Hypothalamus (tissue), 51 donors: ENCODE data around the gene KCNQ2.
"Not testable (repeated sequence)": the region's sequence is repeated elsewhere in the genome, so short reads cannot be mapped to it uniquely, and the experiment has no call there.

Experiments
- DNase-seq, 51 donors: peaks; one replicate each; lab custom pipeline; 2025; lab: John Stamatoyannopoulos, UW

Gene KCNQ2

GRCh38 chr20:63397155-63397843 lies 75.2 kb downstream of the KCNQ2 start:
- DNase-seq, result no peak

- no peak for DNase-seq
These were observed 76.2 kb downstream of the KCNQ2 start for GRCh38 chr20:63396300-63396699.

GRCh38 chr20:63395723-63396122 lies 76.7 kb downstream of the KCNQ2 start:
- DNase-seq, result no peak

GRCh38 chr20:63394920-63395455 lies 77.5 kb downstream of the KCNQ2 start:
- DNase-seq, result no peak

GRCh38 chr20:63394069-63394919 lies 78.2 kb downstream of the KCNQ2 start:
- DNase-seq, result peak in 17 of 51 donors; percentile 7 to 53 (median 25)

- no peak for DNase-seq
These were observed 78.9 kb downstream of the KCNQ2 start for GRCh38 chr20:63393566-63393965.

GRCh38 chr20:63392465-63393365 lies 79.7 kb downstream of the KCNQ2 start:
- DNase-seq, result no peak

- DNase-seq, result no peak
These were observed 84.5 kb downstream of the KCNQ2 start for GRCh38 chr20:63387917-63388316.

GRCh38 chr20:63387393-63387792 lies 85.1 kb downstream of the KCNQ2 start:
- DNase-seq, result no peak

GRCh38 chr20:63386491-63386890 lies 86.0 kb downstream of the KCNQ2 start:
- DNase-seq, result no peak

GRCh38 chr20:63385819-63386218 lies 86.6 kb downstream of the KCNQ2 start:
- DNase-seq, result no peak

GRCh38 chr20:63384336-63384735 lies 88.1 kb downstream of the KCNQ2 start:
- no peak for DNase-seq

GRCh38 chr20:63383556-63383955 lies 88.9 kb downstream of the KCNQ2 start:
- no peak for DNase-seq

- no peak for DNase-seq
These were observed 89.7 kb downstream of the KCNQ2 start for GRCh38 chr20:63382551-63383300.

- DNase-seq, result peak in 14 of 51 donors; percentile 7 to 44 (median 19)
These were observed 90.5 kb downstream of the KCNQ2 start for GRCh38 chr20:63381781-63382431.

- DNase-seq, result no peak
These were observed 92.0 kb downstream of the KCNQ2 start for GRCh38 chr20:63380346-63380870.

GRCh38 chr20:63379872-63380271 lies 92.6 kb downstream of the KCNQ2 start:
- DNase-seq, result not testable (repeated sequence)

- no peak for DNase-seq
These were observed 93.2 kb downstream of the KCNQ2 start for GRCh38 chr20:63379296-63379695.

GRCh38 chr20:63378626-63379025 lies 93.8 kb downstream of the KCNQ2 start:
- no peak for DNase-seq
